Calu3 (cell line): Measurements from ENCODE around the gene PDE4B. TPM values are rescaled to one million over a fixed set of nuclear protein-coding genes. Genes with fewer than 3 reads are reported as not detected.

Experiments
- BruUV-seq: library from RNA; stranded (reverse); fragments of 400-500 nt; replicated peaks from 2 replicates; lab custom pipeline; 2021; lab: Mats Ljungman, UMichigan
- CTCF ChIA-PET: fragments of 300-600 bp; sonication (Branson Sonifier 250); formaldehyde crosslinking; loops from one replicate; lab custom pipeline; 2022; ENCODE audit warnings: antibody characterized with exemption; lab: Charles Lee
- DNase-seq: peaks from one replicate; pipeline ENCODE4 v3.0.0; 2022
- H3K27ac Mint-ChIP-seq: one replicate; pipeline ENCODE4 v1.8.0; 2022; ENCODE audit warnings: mixed read lengths; ENCODE audit not compliant: unreplicated experiment
- H3K27me3 Mint-ChIP-seq: one replicate; pipeline ENCODE4 v1.8.0; 2022; ENCODE audit warnings: mixed read lengths; ENCODE audit not compliant: unreplicated experiment
- H3K36me3 Mint-ChIP-seq: one replicate; pipeline ENCODE4 v1.8.0; 2022; ENCODE audit warnings: mild to moderate bottlenecking, moderate library complexity, mixed read lengths; ENCODE audit not compliant: insufficient read depth, unreplicated experiment
- H3K4me1 Mint-ChIP-seq: one replicate; pipeline ENCODE4 v1.8.0; 2022; ENCODE audit warnings: mild to moderate bottlenecking, low read depth, mixed read lengths; ENCODE audit not compliant: unreplicated experiment
- H3K4me3 Mint-ChIP-seq: one replicate; pipeline ENCODE4 v1.8.0; 2022; ENCODE audit warnings: mild to moderate bottlenecking, low read depth, moderate library complexity, mixed read lengths; ENCODE audit not compliant: unreplicated experiment
- H3K9me3 Mint-ChIP-seq: one replicate; pipeline ENCODE4 v1.8.0; 2022; ENCODE audit warnings: low read depth, mixed read lengths; ENCODE audit not compliant: unreplicated experiment
- CTCF ChIP-seq: fragments of 200-600 bp; IDR thresholded peaks from one replicate; pipeline ENCODE4 v1.8.0; 2022; ENCODE audit warnings: antibody characterized with exemption; ENCODE audit not compliant: unreplicated experiment
- intact Hi-C: fragments of 100-400 bp; cut with micrococcal nuclease; formaldehyde crosslinking; loops from one replicate; pipeline ENCODE4 v1.10.0; 2022; ENCODE audit not compliant: unreplicated experiment
- total RNA-seq: library from RNA; stranded (reverse); gene quantifications from 2 replicates; pipeline ENCODE4 v1.2.3, GENCODE V29; 2022

Gene PDE4B
- total RNA-seq, 1 experiment from 2014 or later, result 2.9 TPM

GRCh38 chr1:66247415-66248208 is 454.9 kb downstream of the PDE4B start:
- intact Hi-C loops, result loop anchor here (10.0 kb wide), 2 partner anchors 163 to 1013 kb away; no protein-coding TSS in a partner anchor
- H3K27me3 Mint-ChIP-seq, result no peaks in the 10 kb centered on the region
- no peaks in the 10 kb centered on the region for H3K36me3 Mint-ChIP-seq
- TF ChIP-seq CTCF, result no peak
- DNase-seq, result no peak
- CTCF ChIA-PET, result interaction anchor here (0.6 kb wide), 1 partner anchor 483 kb away, joined by 3 read pairs; no protein-coding TSS in a partner anchor
- H3K27ac Mint-ChIP-seq, result no peak overlapping the region
- no peaks in the 10 kb centered on the region for H3K4me1 Mint-ChIP-seq
- no peak overlapping the region for H3K4me3 Mint-ChIP-seq
- H3K9me3 Mint-ChIP-seq, result no peaks in the 10 kb centered on the region
- no TSS peak for BruUV-seq

- CTCF ChIA-PET, result no interaction called here
- intact Hi-C loops, result loop anchor here (10.0 kb wide), 2 partner anchors 163 to 1013 kb away; no protein-coding TSS in a partner anchor
- no peaks in the 10 kb centered on the region for H3K27me3 Mint-ChIP-seq
- no peak for TF ChIP-seq CTCF
- no peak for DNase-seq
- no peak overlapping the region for H3K4me3 Mint-ChIP-seq
- H3K27ac Mint-ChIP-seq, result no peak overlapping the region
- BruUV-seq, result no TSS peak
- no peaks in the 10 kb centered on the region for H3K9me3 Mint-ChIP-seq
- no peaks in the 10 kb centered on the region for H3K36me3 Mint-ChIP-seq
- no peaks in the 10 kb centered on the region for H3K4me1 Mint-ChIP-seq
Observed at GRCh38 chr1:66248257-66248656, 455.6 kb downstream of the PDE4B start.

DNA sequence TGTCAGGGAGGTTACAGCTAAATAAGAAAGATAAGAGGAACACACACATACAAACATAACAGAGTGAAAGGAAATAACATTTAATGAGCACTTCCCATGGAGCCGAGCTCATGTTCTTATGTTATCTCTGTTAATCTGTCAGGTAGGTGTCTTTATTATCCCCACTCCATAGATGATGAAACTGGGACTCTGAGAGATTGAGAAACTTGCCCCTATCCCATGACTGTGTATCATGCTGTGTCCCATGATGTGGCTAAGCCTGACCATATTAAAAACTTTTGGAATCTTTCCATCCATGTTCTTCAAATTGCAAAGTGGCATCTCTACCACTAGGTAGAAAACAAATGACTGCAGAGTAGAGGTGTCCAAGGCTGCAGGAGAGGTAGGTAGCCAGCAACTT is 456.1 kb downstream of the PDE4B start:
- Mint-ChIP-seq H3K4me1 (no peaks in the 10 kb centered on the region), H3K4me3 (no peak overlapping the region), H3K27ac (no peak overlapping the region), H3K27me3 (no peaks in the 10 kb centered on the region), H3K9me3 (no peaks in the 10 kb centered on the region), H3K36me3 (no peaks in the 10 kb centered on the region)
- intact Hi-C loops, result loop anchor here (10.0 kb wide), 2 partner anchors 164 to 1014 kb away; no protein-coding TSS in a partner anchor
- BruUV-seq, result no TSS peak
- CTCF ChIA-PET, result no interaction called here
- no peak for TF ChIP-seq CTCF
- DNase-seq, result no peak

DNA sequence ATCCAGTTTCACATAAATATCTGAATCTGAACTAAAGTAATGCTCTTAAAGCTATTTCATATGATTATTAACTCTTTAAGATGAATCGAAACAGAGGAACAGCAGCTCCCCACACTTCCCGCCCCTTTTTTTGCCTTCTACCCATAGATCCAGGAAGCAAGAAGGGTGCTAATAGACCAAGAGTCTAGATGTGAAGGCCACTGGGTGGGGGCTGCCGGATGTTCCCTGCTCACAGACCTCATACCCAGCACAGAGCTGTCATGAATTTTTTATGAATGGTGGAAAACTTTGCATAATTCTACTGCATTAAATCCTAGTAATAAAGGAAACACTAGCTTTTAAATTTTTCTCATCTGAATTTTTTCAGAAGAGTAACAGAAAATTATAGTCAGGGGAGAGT is 457.4 kb downstream of the PDE4B start:
- TF ChIP-seq CTCF, result no peak
- intact Hi-C loops, result no loop called here
- BruUV-seq, result no TSS peak
- no peaks in the 10 kb centered on the region for H3K36me3 Mint-ChIP-seq
- no peak for DNase-seq
- peaks cover 11% of the 10 kb centered on the region for H3K4me1 Mint-ChIP-seq
- H3K27ac Mint-ChIP-seq, result no peak overlapping the region
- H3K27me3 Mint-ChIP-seq, result no peaks in the 10 kb centered on the region
- no peak overlapping the region for H3K4me3 Mint-ChIP-seq
- CTCF ChIA-PET, result interaction anchor here (2.2 to 3.2 kb wide), 2 partner anchors 7 to 196 kb away, joined by 9 to 18 read pairs; no protein-coding TSS in a partner anchor
- H3K9me3 Mint-ChIP-seq, result no peaks in the 10 kb centered on the region
